ENCODE results near the gene MAGT1.
"Not testable (repeated sequence)": the region's sequence is repeated elsewhere in the genome, so short reads cannot be mapped to it uniquely, and the experiment has no call there.

The MAGT1 gene

DNA sequence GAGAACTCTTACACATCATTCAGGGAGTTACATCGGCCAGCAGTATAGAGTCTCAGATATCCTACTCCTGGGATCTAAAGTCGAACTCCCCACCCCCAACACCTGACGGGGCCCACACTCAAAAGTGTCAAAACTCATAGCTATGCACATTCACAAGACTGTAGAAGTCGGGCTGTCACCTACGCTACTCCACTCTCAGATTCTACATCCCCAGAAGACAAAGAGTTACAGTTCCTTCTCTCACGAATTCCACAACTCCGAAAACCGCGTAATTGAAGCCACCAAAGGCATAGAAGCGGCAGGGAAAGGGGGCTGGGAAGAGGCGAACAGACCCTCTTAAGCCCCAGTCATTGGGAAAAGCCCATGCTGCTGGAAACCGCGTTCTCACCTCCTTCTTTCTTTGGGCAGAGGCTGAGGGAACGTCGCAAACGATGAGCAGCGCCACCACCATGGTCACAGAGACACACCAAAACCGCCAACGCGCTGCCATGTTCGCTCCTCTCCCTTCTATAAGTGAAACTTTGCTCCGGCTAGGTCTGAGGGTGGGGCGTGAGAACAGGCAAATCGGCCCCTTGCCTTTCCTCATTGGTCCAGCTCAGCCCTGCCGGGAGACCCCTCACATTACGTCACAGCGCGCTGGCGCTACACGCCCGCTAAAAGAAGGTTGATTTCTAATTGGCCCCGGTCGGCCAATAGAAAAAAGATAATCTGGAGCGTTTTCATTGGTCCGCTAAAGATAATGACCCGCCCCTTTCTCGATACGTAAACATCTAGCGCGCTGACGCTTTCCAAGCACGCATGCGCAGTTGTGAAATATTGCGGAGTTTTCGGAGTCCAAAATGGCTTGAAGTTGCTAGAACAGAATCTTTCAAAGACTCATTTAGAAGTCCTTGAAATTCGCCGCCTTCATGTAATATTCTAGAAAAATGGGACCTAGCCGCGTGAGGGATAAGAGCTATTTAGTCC is at the start of gene MAGT1:
Gene MAGT1, minus strand, starts transcription at position 515 of the 966 bp plus-strand sequence. Its CDS starts 25 bp downstream, at position 490.
- ChIA-PET POLR2A (interaction anchor here (0.7 to 1.4 kb wide), 3 partner anchors 17 to 244 kb away, joined by 3 to 4 read pairs (median 3); partner anchors contain the start of gene TAF9B), CTCF (no interaction called here)
- no peak for TF ChIP-seq LEF1 (IDR thresholded peaks at IDR 0.05; ENCODE audit: borderline replicate concordance)
- TF ChIP-seq ELF4 (IDR thresholded peaks at IDR 0.05), result no peak
- TF ChIP-seq SUZ12 (IDR thresholded peaks at IDR 0.05), result no peak
- TF ChIP-seq, protein P1, sequence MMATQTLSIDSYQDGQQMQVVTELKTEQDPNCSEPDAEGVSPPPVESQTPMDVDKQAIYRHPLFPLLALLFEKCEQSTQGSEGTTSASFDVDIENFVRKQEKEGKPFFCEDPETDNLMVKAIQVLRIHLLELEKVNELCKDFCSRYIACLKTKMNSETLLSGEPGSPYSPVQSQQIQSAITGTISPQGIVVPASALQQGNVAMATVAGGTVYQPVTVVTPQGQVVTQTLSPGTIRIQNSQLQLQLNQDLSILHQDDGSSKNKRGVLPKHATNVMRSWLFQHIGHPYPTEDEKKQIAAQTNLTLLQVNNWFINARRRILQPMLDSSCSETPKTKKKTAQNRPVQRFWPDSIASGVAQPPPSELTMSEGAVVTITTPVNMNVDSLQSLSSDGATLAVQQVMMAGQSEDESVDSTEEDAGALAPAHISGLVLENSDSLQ (IDR thresholded peaks at IDR 0.05), result no peak
- TF ChIP-seq HDGF (IDR thresholded peaks at IDR 0.05; ENCODE audit: borderline replicate concordance), result no peak
- no peak for TF ChIP-seq BHLHE40 (IDR thresholded peaks at IDR 0.05; ENCODE audit: borderline replicate concordance)
- TF ChIP-seq FOXK2 (IDR thresholded peaks at IDR 0.05), result no peak
- no peak for TF ChIP-seq ARNT (IDR thresholded peaks at IDR 0.05)
- TF ChIP-seq NFRKB (IDR thresholded peaks at IDR 0.05), result no peak
- no peak for TF ChIP-seq FOXM1 (IDR thresholded peaks at IDR 0.05; ENCODE audit: borderline replicate concordance)
- TF ChIP-seq SP1 (IDR thresholded peaks at IDR 0.05), result no peak
- TF ChIP-seq L3MBTL2 (conservative IDR thresholded peaks at IDR 0.05), result no peak; the same call in 1 of the 2 replicates
- no peak for TF ChIP-seq TARDBP (IDR thresholded peaks at IDR 0.05)
- TF ChIP-seq CTBP1 (IDR thresholded peaks at IDR 0.05; ENCODE audit: borderline replicate concordance), result no peak
- no peak for TF ChIP-seq ZNF384 (IDR thresholded peaks at IDR 0.05)
- TF ChIP-seq FOXA1 (IDR thresholded peaks at IDR 0.05), result no peak
- peak; percentile 81 for DNase-seq (ENCODE audit: extremely low spot score)

DNA sequence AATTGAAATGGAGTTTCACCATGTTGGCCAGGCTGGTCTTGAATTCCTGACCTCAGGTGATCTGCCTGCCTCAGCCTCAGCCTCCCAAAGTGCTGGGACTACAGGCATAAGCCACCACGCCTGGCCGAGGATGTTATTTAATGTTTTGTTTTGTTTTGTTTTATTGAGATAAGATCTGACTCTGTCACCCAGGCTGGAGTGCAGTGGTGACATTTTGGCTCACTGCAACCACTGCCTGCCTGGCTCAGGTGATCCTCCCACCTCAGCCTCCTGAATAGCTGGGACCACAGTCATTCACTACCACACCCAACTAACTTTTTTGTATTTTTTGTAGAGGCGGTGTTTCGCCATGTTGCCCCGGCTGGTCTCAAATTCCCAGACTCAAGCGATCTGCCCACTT is 49.8 kb upstream of the MAGT1 start:
- CTCF ChIA-PET; POLR2A ChIA-PET; DNase-seq (ENCODE audit: extremely low spot score): not testable (repeated sequence)

DNA sequence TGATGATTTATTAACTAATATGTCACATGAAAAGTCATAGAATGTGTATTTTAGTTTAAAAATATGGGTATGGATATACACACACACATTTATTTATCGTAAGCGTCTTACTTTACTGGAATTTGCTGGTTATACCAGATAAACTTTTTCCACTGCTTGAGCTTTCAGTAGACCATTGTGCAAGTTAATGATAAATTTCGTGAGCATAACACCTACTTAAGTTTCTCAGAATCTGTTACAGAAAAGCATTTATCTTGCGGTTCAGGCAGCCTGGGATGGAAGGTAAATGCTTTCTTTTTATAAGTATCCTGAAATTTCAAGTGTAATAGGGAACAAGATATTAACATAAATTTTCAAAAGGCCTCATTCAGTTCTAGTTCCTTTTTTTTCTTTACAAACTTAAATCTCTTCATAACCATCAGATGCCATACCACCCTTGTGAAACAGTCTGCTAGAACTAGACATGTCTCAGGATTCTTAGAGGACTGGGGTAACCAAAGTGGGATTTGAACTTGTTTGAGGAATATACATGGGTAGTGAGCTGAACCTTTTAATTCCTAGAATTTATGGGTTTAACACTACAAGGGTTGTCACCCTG is 42.9 kb upstream of the MAGT1 start:
- no peak for DNase-seq (ENCODE audit: extremely low spot score)
- ChIA-PET CTCF (no interaction called here), POLR2A (no interaction called here)
- no peak for TF ChIP-seq ZNF384 (IDR thresholded peaks at IDR 0.05)
- TF ChIP-seq FOXM1 (IDR thresholded peaks at IDR 0.05; ENCODE audit: borderline replicate concordance), result no peak
- no peak for TF ChIP-seq NFRKB (IDR thresholded peaks at IDR 0.05)
- TF ChIP-seq ELF4 (IDR thresholded peaks at IDR 0.05), result no peak
- TF ChIP-seq SP1 (IDR thresholded peaks at IDR 0.05), result no peak
- TF ChIP-seq, protein P1 (IDR thresholded peaks at IDR 0.05), result no peak
- TF ChIP-seq FOXK2 (IDR thresholded peaks at IDR 0.05), result no peak
- TF ChIP-seq BHLHE40 (IDR thresholded peaks at IDR 0.05; ENCODE audit: borderline replicate concordance), result no peak
- no peak for TF ChIP-seq L3MBTL2 (conservative IDR thresholded peaks at IDR 0.05)
- no peak for TF ChIP-seq TARDBP (IDR thresholded peaks at IDR 0.05)
- TF ChIP-seq LEF1 (IDR thresholded peaks at IDR 0.05; ENCODE audit: borderline replicate concordance), result no peak
- no peak for TF ChIP-seq FOXA1 (IDR thresholded peaks at IDR 0.05)
- no peak for TF ChIP-seq CTBP1 (IDR thresholded peaks at IDR 0.05; ENCODE audit: borderline replicate concordance)
- TF ChIP-seq ARNT (IDR thresholded peaks at IDR 0.05), result no peak
- no peak for TF ChIP-seq SUZ12 (IDR thresholded peaks at IDR 0.05)
- no peak for TF ChIP-seq HDGF (IDR thresholded peaks at IDR 0.05; ENCODE audit: borderline replicate concordance)

DNA sequence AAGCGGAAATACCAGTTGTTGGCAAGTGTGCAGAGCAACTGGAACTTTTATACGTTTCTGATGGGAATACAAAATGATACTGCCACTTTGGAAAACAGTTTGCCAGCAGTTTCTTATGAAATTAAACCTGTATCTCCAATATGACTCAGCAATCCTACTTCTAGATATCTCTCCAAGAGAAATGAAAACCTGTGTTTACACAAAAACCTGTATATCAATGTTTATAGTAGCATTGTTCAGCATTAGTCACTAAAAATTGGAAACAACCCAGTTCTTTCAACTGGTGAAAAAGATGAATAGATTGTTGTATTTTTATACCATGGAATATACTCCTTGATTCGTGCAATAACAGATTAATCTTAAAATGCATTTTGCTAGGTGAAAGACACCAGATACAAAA is 42.1 kb upstream of the MAGT1 start:
- no peak for TF ChIP-seq CTBP1 (IDR thresholded peaks at IDR 0.05; ENCODE audit: borderline replicate concordance)
- TF ChIP-seq FOXA1 (IDR thresholded peaks at IDR 0.05), result no peak
- TF ChIP-seq FOXM1 (IDR thresholded peaks at IDR 0.05; ENCODE audit: borderline replicate concordance), result no peak
- no peak for TF ChIP-seq NFRKB (IDR thresholded peaks at IDR 0.05)
- TF ChIP-seq SUZ12 (IDR thresholded peaks at IDR 0.05), result no peak
- no peak for TF ChIP-seq TARDBP (IDR thresholded peaks at IDR 0.05)
- no peak for TF ChIP-seq BHLHE40 (IDR thresholded peaks at IDR 0.05; ENCODE audit: borderline replicate concordance)
- TF ChIP-seq ZNF384 (IDR thresholded peaks at IDR 0.05), result no peak
- no peak for TF ChIP-seq ARNT (IDR thresholded peaks at IDR 0.05)
- no peak for TF ChIP-seq L3MBTL2 (conservative IDR thresholded peaks at IDR 0.05)
- TF ChIP-seq ELF4 (IDR thresholded peaks at IDR 0.05), result no peak
- TF ChIP-seq HDGF (IDR thresholded peaks at IDR 0.05; ENCODE audit: borderline replicate concordance), result no peak
- TF ChIP-seq, protein P1 (IDR thresholded peaks at IDR 0.05), result no peak
- TF ChIP-seq LEF1 (IDR thresholded peaks at IDR 0.05; ENCODE audit: borderline replicate concordance), result no peak
- no peak for TF ChIP-seq FOXK2 (IDR thresholded peaks at IDR 0.05)
- no peak for TF ChIP-seq SP1 (IDR thresholded peaks at IDR 0.05)
- DNase-seq (ENCODE audit: extremely low spot score), result no peak
- ChIA-PET POLR2A (no interaction called here), CTCF (no interaction called here)

DNA sequence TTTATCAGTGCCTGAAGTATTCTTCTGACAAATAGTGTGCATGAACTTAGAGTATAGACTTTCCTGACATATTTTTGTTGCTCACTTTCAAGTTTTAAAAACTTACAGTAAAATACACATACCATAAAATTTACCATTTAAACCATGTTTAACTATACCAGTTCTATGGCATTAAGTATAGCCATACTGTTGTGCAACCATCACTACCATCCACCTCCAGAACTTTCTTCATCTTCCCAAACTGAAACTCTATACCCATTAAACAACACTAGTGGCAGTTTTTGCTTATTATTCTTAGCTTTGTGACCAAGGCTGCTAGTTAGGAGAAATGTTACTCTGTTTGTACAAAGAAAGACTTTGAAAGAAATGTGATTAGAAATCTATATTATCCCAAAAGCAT is 41.1 kb upstream of the MAGT1 start:
- no peak for DNase-seq (ENCODE audit: extremely low spot score)
- TF ChIP-seq HDGF (IDR thresholded peaks at IDR 0.05; ENCODE audit: borderline replicate concordance) (no peak), FOXK2 (IDR thresholded peaks at IDR 0.05) (no peak), FOXM1 (IDR thresholded peaks at IDR 0.05; ENCODE audit: borderline replicate concordance) (no peak), L3MBTL2 (conservative IDR thresholded peaks at IDR 0.05) (no peak), FOXA1 (IDR thresholded peaks at IDR 0.05) (no peak), ELF4 (IDR thresholded peaks at IDR 0.05) (no peak)
- CTCF ChIA-PET, result interaction anchor here (0.5 to 0.7 kb wide), 2 partner anchors 8 to 397 kb away, joined by 3 read pairs; no protein-coding TSS in a partner anchor
- POLR2A ChIA-PET, result no interaction called here
